ENCODE data around the gene KRT33B.

Gene KRT33B

GRCh38 chr17:41327411-41328120 is 42.0 kb downstream of the KRT33B start:
- Histone ChIP-seq H3K27ac (no peak overlapping the region), H3K4me3 (no peak overlapping the region)

DNA sequence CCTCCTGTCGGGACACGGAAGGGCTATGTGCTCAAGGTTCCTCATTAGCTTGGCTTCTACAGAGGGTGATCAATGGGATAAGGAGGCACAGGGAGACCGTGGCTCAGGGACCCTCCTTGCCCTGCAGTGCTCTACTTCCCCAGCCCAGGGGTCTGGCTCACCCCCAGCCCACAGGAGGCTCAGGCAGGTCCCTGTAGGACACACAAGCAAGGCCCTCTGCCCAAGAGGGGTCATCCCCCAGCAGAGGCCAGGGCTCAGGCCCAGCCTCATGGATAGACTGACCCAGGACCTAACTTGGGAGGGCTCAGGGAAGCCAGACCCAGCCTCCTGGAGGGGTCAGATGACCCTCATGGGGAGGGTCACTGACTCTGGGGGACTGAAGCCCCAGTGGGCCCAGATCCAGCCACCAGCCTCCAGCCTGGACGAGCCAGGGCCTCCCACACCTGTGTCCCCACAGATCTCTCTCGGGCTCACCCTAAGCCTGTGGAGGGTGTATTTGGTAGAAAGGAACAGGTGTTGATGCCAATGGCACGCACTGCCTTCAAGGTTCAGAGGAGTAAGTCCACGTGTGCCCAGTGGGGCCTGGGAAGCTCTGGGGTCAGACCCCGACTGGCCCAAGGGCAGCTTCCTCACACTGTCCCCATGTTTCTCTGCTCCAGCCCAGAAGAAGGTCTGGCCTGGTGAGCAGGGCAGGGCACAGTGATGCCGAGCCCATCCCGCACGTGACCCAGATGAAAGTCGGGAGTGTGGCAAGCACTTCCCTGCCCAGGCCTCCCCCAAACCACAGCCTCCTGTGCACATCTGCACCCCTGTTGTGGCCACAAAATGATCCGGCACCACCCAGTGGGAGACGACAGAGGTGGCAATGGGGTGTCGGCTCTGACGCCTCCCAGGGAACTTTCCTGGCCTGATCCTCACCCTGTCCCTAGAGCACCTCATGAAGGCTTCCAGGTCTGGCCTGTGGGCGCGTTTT is 43.2 kb downstream of the KRT33B start:
- peak overlapping the region in 1 of 21 experiments; percentile 16 for H3K27ac ChIP-seq
- no peak overlapping the region for H3K4me3 ChIP-seq

DNA sequence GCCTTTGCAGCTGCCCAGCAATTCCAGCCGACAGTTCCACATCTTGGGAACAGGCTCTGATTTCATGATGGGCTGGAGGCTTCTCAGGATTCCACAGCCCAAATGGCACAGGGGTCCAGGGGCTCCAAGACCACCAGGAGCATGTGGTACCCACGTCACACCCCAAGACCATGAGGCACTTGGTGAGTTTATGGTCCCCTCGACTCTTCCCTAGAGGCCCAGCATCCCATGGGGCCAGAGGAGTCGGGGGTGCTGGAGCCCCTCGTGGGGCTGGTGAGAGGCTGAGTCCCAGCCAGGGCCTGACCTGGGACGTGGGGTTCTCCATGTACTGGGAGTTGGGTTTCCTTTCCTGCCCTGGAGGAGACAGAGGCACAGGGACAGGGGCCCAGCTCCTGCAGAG is 44.0 kb downstream of the KRT33B start:
- Histone ChIP-seq H3K27ac (no peak overlapping the region), H3K4me3 (no peak overlapping the region)

DNA sequence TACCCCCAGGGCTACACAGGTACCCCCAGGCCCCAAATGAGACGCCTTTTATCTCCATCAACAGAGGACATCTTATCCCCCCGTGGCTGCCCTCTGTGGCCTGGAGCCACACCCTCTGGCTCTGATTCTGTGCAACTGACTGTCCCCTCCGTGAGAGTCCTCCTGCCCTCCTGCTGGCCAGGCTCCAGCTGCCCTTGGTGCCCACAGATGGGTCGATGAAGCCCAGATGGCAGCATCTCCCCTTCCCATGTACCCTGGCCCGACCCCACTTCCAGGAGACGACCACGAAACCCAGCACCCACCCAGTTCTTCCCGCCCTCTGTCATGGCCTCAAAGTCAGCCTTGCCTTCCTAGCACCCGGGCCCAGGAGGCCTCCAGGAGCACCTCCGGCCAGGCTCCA is 44.5 kb downstream of the KRT33B start:
- H3K4me3 ChIP-seq: no peak overlapping the region

DNA sequence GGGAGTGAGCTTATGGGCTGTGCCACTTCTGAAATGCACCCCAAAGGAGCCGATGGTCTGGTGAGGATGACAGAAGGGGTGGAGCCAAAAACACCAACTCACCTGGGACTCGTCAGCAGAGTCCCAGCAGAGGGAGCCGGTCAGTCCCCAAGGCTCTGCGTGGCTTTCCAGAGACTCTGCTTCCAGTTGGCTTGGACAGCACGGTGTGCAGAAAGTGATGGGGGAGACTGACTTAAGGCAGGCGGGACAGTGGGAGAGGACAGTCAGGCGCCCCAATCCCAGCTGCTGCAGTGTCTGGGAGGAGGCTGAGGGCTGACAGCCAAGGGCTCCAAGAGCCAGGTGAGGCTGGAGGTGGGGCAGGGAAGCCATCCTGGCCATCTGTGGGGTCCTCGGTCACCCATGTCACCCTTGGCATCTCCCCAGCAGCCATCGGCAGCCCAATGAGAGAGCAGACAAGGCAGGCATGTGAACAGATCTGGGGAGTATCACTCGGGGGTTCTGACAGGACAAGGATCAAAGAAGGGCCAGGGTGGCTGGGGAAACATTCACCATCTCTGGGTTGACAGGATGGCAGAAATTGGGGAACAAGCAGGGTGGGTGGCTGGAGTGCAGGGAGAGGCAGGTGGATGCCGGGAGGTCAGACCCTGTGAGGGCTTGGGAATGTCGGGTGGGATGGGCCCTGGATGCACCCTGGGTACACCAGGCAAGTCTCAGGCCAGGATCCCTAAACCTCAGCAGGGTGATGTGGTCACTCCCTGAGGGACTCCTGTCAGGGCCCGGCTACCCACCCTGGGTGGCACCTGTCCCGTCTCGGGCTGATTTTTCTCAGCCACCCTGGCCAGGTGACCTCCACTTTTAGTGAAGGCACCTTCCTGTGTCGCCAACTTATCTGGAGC is 45.2 kb downstream of the KRT33B start:
- no peak overlapping the region for H3K4me3 ChIP-seq
- no peak overlapping the region for H3K27ac ChIP-seq

More for the DNA sequence above, 44.5 kb downstream of the KRT33B start:
- no peak overlapping the region for H3K27ac ChIP-seq

- Histone ChIP-seq H3K27ac (peak overlapping the region in 2 of 21 experiments; percentile 10 to 27), H3K4me3 (no peak overlapping the region)
These were observed 46.4 kb downstream of the KRT33B start for GRCh38 chr17:41322903-41323895.

- H3K4me3 ChIP-seq: no peak overlapping the region
- peak overlapping the region in 2 of 21 experiments; percentile 10 to 27 for H3K27ac ChIP-seq
These were observed 47.3 kb downstream of the KRT33B start for GRCh38 chr17:41322094-41322902.

- Histone ChIP-seq H3K4me3 (no peak overlapping the region), H3K27ac (no peak overlapping the region)
These were observed 51.4 kb downstream of the KRT33B start for GRCh38 chr17:41318231-41318630.

DNA sequence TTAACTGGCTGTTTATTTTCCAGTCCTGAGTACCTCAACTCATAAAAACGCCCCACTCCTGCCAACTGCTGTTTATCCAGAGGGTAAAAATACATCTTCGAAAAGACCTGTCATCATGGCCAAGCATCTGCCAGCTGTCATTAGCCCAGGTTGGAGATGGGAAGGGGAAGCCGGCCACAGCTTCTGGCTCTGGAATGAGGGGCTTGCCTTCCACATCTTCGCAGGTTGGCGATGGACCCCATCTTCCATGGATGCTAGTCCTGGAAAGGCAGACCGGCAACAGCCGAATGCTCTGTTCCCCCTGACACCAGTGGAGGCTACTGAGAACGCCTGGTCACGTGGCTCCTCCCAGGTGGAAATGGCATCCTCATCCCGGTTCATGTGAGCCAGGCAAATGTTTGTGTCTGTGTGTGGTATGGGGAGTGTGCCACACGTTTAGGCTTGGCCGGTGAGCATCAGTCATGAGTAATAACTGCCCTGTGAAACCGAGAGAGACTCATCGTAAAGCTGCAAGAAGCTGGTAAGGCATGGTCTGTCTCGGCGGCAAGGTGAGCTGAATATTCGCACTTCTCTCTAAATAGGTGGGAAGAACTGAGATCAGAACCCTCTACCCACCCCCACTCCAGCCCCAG is 53.7 kb downstream of the KRT33B start:
- H3K4me3 ChIP-seq: peak overlapping the region in 1 of 7 experiments; percentile 4

DNA sequence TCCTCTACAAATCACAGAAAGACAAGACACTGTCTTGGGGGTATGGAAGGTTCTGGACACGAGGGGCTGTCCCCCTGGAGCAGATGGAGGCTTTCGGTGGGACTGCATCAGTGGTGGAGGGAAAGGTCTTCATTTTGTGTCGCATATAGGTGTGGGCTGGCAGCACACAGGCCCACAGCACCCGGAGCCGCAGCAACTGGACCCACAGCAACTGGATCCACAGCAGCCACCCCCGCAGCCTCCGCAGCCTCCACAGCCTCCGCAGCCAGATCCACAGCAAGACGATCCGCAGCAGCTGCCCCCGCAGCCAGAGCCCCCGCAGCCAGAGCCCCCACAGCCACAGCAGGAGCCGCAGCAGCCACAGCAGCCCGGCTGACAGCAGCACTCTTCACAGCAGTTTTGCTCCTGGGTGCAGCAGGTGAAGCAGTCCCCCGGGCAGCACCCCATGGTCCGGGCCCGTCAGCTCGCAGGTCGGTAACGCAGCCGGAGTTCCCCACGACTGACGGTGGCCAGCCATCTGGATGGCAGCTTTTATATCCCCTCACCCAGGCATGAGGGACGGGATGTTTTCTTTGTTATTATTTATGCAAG is 54.3 kb downstream of the KRT33B start, which contains the start of gene KRTAP17-1:
KRTAP17-1 (minus strand) TSS at position 507 of the 591 bp plus-strand sequence; CDS start at position 447, 60 bp downstream.
- H3K4me3 ChIP-seq: peak within 1 kb of the TSS in 1 of 7 experiments; percentile 4

More for the DNA sequence above, 53.7 kb downstream of the KRT33B start:
- peak overlapping the region in 2 of 21 experiments; percentile 47 to 53 for H3K27ac ChIP-seq

More for the DNA sequence above, 54.3 kb downstream of the KRT33B start, which contains the start of gene KRTAP17-1:
- peak within 1 kb of the TSS in 2 of 21 experiments; percentile 47 to 53 for H3K27ac ChIP-seq
